LNCAP (cell line): ENCODE data around the gene ABHD17C.

ENCODE experiments used
- CTCF ChIP-seq: fragments of 450-650 bp; IDR thresholded peaks from 2 replicates; pipeline ENCODE4 v1.5.1; 2017; ENCODE audit warnings: mild to moderate bottlenecking

The ABHD17C gene

DNA sequence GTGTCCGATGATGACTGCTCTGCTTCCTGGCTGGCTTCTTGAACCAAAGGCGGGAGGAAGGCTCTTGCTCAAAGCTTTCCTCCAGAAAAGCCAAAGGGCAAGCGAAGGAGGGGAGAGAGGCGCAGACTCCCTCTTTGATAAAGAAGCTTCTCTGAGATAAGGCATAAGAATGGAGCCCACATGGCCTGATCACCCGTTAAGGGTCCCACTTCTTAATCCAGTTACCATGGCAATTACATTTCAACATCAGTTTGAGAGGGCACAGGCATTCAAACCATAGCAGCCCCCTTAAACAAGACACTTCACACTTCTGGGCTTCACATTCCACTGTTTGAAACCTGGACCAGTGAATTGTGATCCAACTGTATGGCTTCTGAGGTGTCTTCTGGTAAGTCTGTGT lies 8.0 kb downstream of the ABHD17C start:
- no peak for TF ChIP-seq CTCF

DNA sequence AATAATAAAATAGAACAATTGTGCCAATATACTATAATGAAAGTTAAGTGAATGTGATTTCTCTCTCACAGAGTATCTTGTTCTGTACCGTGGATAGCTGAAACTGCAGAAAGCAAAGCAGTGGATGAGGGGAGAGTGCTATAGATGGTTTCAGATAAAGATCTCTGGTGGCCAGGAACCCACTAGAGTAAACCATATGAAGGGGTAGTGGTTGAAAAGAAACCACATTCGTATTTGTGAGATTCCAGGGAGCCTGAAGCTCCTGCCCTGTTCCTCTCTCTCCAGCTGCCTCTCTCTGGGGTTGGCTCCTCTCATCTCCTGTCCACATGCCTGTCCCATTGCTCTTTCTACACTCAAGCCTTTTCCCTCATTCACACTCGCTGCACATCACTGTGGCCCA lies 8.9 kb downstream of the ABHD17C start:
- TF ChIP-seq CTCF = no peak

DNA sequence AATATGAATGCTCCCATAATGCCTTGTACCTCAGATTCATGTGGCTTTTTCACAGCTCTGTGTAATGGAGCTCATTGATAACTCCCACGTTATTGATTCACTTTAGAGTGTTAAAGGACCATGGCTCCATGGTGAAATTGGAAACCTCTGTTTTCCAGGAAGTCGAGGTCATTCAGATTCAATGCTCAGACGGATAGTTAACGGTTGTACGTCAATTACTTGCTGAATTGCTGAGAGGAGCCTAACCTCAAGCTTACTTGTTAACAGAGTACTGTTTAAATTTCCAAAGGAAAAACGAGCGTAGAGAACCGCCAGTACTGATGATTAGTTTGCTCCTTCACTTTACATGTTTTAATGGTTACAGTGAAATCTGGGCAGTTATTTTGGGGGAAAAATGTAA lies 11.1 kb downstream of the ABHD17C start:
- no peak for TF ChIP-seq CTCF

GRCh38 chr15:80709542-80709941 lies 14.4 kb downstream of the ABHD17C start:
- TF ChIP-seq CTCF = no peak

GRCh38 chr15:80710635-80711554 lies 15.8 kb downstream of the ABHD17C start:
- no peak for TF ChIP-seq CTCF

DNA sequence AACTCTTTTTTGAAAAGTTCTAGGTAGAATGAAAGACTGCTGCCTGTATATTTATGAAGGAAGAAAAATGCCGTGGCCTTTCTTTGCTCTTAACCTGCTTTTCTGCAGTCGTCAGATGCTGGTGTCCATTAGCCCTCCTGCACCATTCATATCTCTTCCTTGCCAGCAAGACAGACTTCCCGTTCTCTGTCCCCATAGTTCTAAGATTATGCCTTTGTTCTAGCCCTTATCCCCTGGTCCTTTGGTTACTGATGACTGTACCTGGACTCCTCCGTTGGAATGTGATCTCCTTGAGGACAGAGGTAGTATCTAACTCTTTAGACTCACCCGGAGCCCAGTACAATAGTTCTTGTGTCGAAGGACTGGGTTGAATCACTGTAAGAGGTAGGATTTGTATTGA lies 16.8 kb downstream of the ABHD17C start:
- no peak for TF ChIP-seq CTCF

GRCh38 chr15:80712956-80713355 lies 17.8 kb downstream of the ABHD17C start:
- TF ChIP-seq CTCF = no peak
